ENCODE data around the gene CCL17.

Gene CCL17

DNA sequence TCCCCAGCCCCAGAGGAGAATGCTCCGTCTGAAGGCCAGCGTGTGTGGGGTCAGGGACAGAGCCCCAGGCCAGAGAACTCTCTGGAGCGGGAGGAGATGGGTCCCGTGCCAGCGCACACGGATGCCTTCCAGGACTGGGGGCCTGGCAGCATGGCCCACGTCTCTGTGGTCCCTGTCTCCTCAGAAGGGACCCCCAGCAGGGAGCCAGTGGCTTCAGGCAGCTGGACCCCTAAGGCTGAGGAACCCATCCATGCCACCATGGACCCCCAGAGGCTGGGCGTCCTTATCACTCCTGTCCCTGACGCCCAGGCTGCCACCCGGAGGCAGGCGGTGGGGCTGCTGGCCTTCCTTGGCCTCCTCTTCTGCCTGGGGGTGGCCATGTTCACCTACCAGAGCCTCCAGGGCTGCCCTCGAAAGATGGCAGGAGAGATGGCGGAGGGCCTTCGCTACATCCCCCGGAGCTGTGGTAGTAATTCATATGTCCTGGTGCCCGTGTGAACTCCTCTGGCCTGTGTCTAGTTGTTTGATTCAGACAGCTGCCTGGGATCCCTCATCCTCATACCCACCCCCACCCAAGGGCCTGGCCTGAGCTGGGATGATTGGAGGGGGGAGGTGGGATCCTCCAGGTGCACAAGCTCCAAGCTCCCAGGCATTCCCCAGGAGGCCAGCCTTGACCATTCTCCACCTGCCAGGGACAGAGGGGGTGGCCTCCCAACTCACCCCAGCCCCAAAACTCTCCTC, 21.9 kb upstream of the CCL17 start:
- H3K9me3 ChIP-seq (ENCODE audit: low read length): no peaks in the 10 kb centered on the region
- no peaks in the 10 kb centered on the region for H3K36me3 ChIP-seq (ENCODE audit: insufficient read depth, low read length)
- no peak overlapping the region for H3K4me3 ChIP-seq (ENCODE audit: low read length)
- no peaks in the 10 kb centered on the region for H3K27me3 ChIP-seq (ENCODE audit: insufficient read depth, low read length)
- H3K4me1 ChIP-seq (ENCODE audit: insufficient read depth, low read length): no peaks in the 10 kb centered on the region
- H2AFZ ChIP-seq (ENCODE audit: low read depth, low read length): no peak overlapping the region

DNA sequence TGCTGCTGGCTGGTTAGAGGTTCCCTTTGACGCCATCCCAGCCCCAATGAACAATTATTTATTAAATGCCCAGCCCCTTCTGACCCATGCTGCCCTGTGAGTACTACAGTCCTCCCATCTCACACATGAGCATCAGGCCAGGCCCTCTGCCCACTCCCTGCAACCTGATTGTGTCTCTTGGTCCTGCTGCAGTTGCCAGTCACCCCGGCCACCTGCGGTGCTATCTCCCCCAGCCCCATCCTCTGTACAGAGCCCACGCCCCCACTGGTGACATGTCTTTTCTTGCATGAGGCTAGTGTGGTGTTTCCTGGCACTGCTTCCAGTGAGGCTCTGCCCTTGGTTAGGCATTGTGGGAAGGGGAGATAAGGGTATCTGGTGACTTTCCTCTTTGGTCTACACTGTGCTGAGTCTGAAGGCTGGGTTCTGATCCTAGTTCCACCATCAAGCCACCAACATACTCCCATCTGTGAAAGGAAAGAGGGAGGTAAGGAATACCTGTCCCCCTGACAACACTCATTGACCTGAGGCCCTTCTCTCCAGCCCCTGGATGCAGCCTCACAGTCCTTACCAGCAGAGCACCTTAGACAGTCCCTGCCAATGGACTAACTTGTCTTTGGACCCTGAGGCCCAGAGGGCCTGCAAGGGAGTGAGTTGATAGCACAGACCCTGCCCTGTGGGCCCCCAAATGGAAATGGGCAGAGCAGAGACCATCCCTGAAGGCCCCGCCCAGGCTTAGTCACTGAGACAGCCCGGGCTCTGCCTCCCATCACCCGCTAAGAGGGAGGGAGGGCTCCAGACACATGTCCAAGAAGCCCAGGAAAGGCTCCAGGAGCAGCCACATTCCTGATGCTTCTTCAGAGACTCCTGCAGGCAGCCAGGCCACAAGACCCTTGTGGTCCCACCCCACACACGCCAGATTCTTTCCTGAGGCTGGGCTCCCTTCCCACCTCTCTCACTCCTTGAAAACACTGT, 21.0 kb upstream of the CCL17 start:
- no peak overlapping the region for H2AFZ ChIP-seq (ENCODE audit: low read depth, low read length)

DNA sequence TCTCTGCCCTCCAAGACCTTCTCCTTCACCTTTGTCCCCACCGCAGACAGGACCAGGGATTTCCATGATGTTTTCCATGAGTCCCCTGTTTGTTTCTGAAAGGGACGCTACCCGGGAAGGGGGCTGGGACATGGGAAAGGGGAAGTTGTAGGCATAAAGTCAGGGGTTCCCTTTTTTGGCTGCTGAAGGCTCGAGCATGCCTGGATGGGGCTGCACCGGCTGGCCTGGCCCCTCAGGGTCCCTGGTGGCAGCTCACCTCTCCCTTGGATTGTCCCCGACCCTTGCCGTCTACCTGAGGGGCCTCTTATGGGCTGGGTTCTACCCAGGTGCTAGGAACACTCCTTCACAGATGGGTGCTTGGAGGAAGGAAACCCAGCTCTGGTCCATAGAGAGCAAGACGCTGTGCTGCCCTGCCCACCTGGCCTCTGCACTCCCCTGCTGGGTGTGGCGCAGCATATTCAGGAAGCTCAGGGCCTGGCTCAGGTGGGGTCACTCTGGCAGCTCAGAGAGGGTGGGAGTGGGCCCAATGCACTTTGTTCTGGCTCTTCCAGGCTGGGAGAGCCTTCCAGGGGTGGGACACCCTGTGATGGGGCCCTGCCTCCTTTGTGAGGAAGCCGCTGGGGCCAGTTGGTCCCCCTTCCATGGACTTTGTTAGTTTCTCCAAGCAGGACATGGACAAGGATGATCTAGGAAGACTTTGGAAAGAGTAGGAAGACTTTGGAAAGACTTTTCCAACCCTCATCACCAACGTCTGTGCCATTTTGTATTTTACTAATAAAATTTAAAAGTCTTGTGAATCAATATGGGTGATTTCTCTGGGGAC, 20.1 kb upstream of the CCL17 start:
- Histone ChIP-seq H2AFZ (ENCODE audit: low read depth, low read length) (no peak overlapping the region), H3K36me3 (ENCODE audit: insufficient read depth, low read length) (no peaks in the 10 kb centered on the region), H3K9me3 (ENCODE audit: low read length) (no peaks in the 10 kb centered on the region), H3K4me1 (ENCODE audit: insufficient read depth, low read length) (no peaks in the 10 kb centered on the region), H3K27me3 (ENCODE audit: insufficient read depth, low read length) (no peaks in the 10 kb centered on the region), H3K4me3 (ENCODE audit: low read length) (no peak overlapping the region)

More for the DNA sequence above, 21.0 kb upstream of the CCL17 start:
- H3K27me3 ChIP-seq (ENCODE audit: insufficient read depth, low read length): no peaks in the 10 kb centered on the region
- no peaks in the 10 kb centered on the region for H3K36me3 ChIP-seq (ENCODE audit: insufficient read depth, low read length)
- H3K9me3 ChIP-seq (ENCODE audit: low read length): no peaks in the 10 kb centered on the region
- H3K4me3 ChIP-seq (ENCODE audit: low read length): no peak overlapping the region
- H3K4me1 ChIP-seq (ENCODE audit: insufficient read depth, low read length): no peaks in the 10 kb centered on the region

DNA sequence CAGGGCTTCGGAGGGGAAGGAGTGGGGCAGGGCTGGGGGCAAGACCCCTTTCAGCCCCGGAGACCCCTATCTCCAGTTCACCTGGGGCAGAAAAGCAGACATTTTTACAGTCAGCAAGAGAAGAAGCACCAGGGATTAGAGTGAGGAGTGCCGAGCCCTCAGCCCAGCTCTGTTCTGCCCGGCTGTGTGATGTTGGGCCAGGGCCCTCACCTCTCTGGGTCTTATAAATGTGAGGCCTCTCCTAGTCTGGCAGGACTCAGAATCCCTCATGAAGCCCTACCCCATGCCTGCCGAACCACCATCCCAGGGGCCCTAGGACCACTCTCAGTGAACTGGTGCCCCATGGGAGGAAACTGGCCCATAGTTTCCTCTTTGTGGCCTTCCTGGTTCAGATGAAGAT, 19.5 kb upstream of the CCL17 start:
- Histone ChIP-seq H3K4me3 (ENCODE audit: low read length) (no peak overlapping the region), H3K4me1 (ENCODE audit: insufficient read depth, low read length) (no peaks in the 10 kb centered on the region), H3K36me3 (ENCODE audit: insufficient read depth, low read length) (no peaks in the 10 kb centered on the region), H3K27me3 (ENCODE audit: insufficient read depth, low read length) (no peaks in the 10 kb centered on the region), H3K9me3 (ENCODE audit: low read length) (no peaks in the 10 kb centered on the region), H2AFZ (ENCODE audit: low read depth, low read length) (no peak overlapping the region)

DNA sequence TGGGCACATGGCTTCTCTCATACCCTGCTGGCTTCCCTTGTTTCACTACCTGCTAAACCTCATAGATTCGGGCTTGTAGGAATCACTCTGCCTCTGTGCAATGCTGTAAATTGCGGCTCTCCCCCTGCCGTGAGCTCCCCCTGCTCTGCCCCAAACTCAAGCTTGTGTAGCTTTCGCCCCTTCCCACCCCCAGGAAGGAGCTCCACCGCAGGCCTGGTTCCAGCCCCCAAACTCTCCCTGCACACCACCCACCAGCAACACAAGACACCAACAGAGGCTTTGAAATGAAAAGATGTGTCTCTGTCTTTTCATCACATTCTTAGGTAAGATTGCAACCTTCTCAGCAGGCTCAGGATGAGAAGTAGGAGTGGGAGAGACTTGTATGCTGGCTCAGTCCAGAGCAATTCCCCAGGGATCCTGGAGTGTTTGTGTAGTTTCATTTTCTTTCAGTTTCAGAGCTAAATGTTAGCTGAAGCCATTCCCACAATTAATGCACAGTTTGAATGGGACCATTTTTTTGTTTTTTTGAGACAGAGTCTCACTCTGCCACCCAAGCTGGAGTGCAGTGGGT, 18.1 kb upstream of the CCL17 start:
- H3K4me1 ChIP-seq (ENCODE audit: insufficient read depth, low read length): no peaks in the 10 kb centered on the region
- H3K4me3 ChIP-seq (ENCODE audit: low read length): no peak overlapping the region
- no peak overlapping the region for H2AFZ ChIP-seq (ENCODE audit: low read depth, low read length)
- H3K9me3 ChIP-seq (ENCODE audit: low read length): no peaks in the 10 kb centered on the region
- no peaks in the 10 kb centered on the region for H3K36me3 ChIP-seq (ENCODE audit: insufficient read depth, low read length)
- no peaks in the 10 kb centered on the region for H3K27me3 ChIP-seq (ENCODE audit: insufficient read depth, low read length)

DNA sequence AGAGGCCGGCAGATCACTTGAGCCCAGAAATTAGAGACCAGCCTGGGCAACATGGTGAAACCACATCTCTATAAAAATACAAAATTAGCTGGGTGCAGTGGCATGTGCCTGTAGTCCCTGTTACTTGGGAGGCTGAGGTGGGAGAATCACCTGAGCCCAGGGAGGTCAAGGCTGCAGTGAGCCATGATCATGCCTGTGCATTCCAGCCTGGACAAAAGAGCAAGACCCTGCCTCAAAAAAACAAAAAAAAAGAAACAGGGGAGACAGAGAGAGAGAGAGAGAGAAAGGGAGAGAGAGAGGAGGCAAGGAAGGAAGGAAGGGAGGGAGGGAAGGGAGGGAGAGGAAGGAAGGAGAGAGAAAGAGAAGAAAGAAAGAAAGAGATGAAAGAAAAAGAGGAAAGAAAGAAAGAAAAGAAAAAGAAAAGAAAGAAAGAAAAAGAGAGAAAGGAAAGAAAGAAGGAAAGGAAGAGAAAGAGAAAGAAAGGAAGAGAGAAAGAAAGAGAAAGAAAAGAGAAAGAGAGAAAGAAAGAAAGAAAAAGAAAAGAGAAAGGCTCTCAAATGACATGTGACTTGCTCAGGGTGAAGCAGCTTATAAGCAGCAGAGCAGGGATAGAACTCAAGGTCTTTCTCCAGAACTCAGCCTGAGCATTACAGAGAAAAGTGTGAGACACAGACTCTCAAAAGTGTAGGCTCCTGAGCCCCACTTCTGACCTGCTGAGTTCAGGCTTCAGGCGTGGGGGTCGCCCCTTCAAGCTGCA, 16.8 kb upstream of the CCL17 start:
- Histone ChIP-seq H3K4me3 (ENCODE audit: low read length) (no peak overlapping the region), H3K4me1 (ENCODE audit: insufficient read depth, low read length) (no peaks in the 10 kb centered on the region), H3K9me3 (ENCODE audit: low read length) (no peaks in the 10 kb centered on the region), H2AFZ (ENCODE audit: low read depth, low read length) (no peak overlapping the region), H3K27me3 (ENCODE audit: insufficient read depth, low read length) (no peaks in the 10 kb centered on the region), H3K36me3 (ENCODE audit: insufficient read depth, low read length) (no peaks in the 10 kb centered on the region)

DNA sequence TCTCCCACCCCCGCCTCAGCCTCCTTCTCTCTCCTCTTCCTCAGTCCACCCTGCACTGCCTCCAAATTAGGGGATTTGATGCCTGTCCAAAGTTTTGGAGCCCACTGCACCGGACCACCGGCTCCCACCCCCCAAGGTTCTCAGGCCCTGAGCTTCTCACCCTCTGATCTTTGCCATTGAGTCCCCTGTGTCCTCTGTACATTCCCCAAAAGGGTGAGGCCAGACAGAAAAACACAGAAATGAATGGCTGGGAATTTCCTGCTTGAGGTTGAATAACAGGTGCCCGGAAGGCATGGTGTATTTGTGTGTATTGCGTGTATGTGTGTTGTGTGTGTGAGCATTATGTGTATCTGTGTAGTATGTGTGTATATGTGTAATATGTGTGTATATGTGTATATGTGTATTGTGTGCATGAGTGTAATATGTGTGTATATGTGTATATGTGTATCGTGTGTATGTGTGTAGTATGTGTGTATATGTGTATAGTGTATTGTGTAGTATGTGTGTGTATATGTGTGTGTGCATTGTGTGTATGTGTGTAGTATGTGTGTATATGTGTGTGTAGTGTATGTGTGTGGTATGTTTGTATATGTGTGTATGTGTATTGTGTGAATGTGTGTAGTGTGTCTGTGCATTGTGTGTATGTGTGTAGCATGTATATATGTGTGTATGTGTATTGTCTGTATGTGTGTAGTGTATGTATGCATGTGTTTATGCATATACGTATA, 16.0 kb upstream of the CCL17 start:
- Histone ChIP-seq H3K36me3 (ENCODE audit: insufficient read depth, low read length) (no peaks in the 10 kb centered on the region), H2AFZ (ENCODE audit: low read depth, low read length) (no peak overlapping the region), H3K4me1 (ENCODE audit: insufficient read depth, low read length) (no peaks in the 10 kb centered on the region), H3K27me3 (ENCODE audit: insufficient read depth, low read length) (no peaks in the 10 kb centered on the region), H3K9me3 (ENCODE audit: low read length) (no peaks in the 10 kb centered on the region), H3K4me3 (ENCODE audit: low read length) (no peak overlapping the region)

DNA sequence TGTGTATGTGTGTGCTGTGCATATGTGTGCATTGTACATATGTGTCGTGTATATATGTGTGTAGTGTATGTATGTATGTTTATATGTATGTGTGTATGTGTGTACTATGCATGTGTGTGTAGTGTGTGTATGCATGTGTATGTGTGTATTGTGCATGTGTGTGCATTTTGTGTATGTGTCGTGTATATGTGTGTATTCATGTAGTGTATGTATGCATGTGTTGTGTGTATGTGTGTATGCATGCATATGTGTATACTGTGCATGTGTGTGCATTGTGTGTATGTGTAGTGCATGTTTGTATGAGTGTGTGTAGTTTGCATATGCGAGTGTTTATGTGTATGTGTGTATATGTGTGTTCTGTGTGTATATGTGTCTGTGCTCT, 15.5 kb upstream of the CCL17 start:
- Histone ChIP-seq H3K4me1 (ENCODE audit: insufficient read depth, low read length) (no peaks in the 10 kb centered on the region), H2AFZ (ENCODE audit: low read depth, low read length) (no peak overlapping the region), H3K27me3 (ENCODE audit: insufficient read depth, low read length) (no peaks in the 10 kb centered on the region), H3K4me3 (ENCODE audit: low read length) (no peak overlapping the region), H3K9me3 (ENCODE audit: low read length) (no peaks in the 10 kb centered on the region), H3K36me3 (ENCODE audit: insufficient read depth, low read length) (no peaks in the 10 kb centered on the region)

DNA sequence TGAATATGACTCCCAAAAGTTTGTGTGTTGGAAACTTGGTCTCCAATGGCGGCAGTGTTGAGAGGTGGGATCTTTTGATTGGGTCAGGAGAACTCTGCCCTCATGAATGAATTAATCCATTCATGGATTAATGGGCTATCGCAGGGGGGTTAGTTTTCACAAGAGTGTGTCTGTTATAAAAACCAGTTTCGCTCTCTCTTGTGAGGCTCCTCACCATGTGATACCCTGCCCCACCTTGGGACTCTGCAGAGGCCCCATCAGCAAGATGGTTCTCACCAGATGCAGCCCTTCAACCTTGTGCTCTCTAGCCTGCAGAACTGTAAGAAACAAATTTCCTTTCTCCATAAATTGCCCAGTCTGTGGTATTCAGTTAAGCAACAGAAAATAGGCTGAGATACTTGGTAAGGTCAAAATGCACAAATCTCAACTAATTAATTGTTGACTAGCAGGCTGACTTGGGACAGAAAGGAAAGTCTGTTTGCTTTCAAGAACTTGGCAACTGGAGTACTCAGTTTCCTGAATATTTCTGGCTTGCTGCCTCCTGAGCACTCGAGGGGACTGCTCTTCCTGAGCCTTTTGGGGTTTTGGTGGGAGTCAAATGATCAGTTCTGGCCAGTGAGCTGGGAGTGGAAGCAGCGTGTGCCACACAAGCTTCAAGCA, 13.8 kb upstream of the CCL17 start:
- H3K27me3 ChIP-seq (ENCODE audit: insufficient read depth, low read length): no peaks in the 10 kb centered on the region
- H3K9me3 ChIP-seq (ENCODE audit: low read length): no peaks in the 10 kb centered on the region
- H3K4me1 ChIP-seq (ENCODE audit: insufficient read depth, low read length): no peaks in the 10 kb centered on the region

DNA sequence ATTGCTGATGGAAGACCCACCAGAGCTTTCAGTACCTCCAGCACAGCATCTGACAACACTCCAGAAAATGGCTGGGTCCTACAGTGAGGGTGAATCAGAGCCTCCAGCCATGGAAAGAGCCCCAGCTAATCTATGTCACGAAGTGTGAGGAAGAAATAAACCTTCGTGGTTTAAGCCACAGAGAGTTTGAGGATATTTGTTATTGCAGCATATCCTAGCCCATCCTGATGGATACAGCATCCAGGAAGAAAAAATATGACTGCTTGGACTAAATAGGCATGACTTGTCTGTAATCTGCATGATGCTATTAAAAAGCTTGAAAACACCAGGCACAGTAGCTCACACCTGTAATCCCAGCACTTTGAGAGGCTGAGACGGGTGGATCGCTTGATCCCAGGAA, 13.3 kb upstream of the CCL17 start:
- Histone ChIP-seq H3K4me3 (ENCODE audit: low read length) (no peak overlapping the region), H2AFZ (ENCODE audit: low read depth, low read length) (no peak overlapping the region), H3K36me3 (ENCODE audit: insufficient read depth, low read length) (no peaks in the 10 kb centered on the region), H3K27me3 (ENCODE audit: insufficient read depth, low read length) (no peaks in the 10 kb centered on the region), H3K4me1 (ENCODE audit: insufficient read depth, low read length) (no peaks in the 10 kb centered on the region), H3K9me3 (ENCODE audit: low read length) (no peaks in the 10 kb centered on the region)

More for the DNA sequence above, 13.8 kb upstream of the CCL17 start:
- H2AFZ ChIP-seq (ENCODE audit: low read depth, low read length): no peak overlapping the region
- no peaks in the 10 kb centered on the region for H3K36me3 ChIP-seq (ENCODE audit: insufficient read depth, low read length)
- no peak overlapping the region for H3K4me3 ChIP-seq (ENCODE audit: low read length)

DNA sequence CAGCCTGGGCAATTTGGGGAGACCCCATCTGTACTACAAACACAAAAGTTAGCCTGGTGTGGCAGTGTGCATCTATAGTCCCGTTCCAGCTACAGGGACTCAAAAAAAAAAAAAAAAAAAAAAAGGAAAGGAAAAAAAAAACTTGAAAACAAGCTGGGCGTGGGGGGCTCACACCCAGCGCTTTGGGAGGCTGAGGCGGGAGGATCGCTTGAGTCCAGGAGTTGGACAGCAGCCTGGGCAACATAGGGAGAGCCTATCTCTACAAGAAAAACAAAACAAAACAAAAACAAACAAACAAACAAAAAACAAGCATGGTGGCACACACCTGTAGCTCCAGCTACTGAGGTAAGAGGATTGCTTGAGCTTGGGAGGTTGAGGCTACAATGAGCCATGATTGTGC, 12.9 kb upstream of the CCL17 start:
- H3K4me1 ChIP-seq (ENCODE audit: insufficient read depth, low read length): no peaks in the 10 kb centered on the region
- H2AFZ ChIP-seq (ENCODE audit: low read depth, low read length): no peak overlapping the region
- no peaks in the 10 kb centered on the region for H3K27me3 ChIP-seq (ENCODE audit: insufficient read depth, low read length)
- no peaks in the 10 kb centered on the region for H3K36me3 ChIP-seq (ENCODE audit: insufficient read depth, low read length)
- H3K9me3 ChIP-seq (ENCODE audit: low read length): no peaks in the 10 kb centered on the region
- no peak overlapping the region for H3K4me3 ChIP-seq (ENCODE audit: low read length)
